ENCODE data around the gene PLCG1. TPM values are rescaled to one million over a fixed set of nuclear protein-coding genes. Genes with fewer than 3 reads are reported as not detected.

The PLCG1 gene
- total and polyA plus RNA-seq, 4 donors, result 2.0 to 30.4 (median 16.1) TPM

DNA sequence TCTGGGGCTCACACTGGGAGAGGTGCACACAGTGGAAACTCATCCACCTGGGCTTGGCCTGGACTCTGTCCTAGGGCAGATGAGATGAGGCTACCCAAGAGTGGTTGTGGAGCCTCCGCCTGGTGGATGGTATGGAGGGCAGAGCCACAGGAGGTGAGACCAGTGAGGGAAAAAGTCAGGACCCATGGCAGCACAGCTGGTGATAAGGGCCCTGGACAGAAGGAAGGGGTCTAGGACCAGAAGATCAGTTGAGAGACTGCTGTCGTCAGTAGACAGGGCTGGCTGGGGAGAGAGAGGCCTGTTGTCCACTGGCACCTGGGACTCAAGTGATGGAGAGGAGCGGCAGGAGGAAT lies 29.8 kb downstream of the PLCG1 start:
- DNase-seq (ENCODE audit: low spot score), result no peak
- H3K27ac ChIP-seq (ENCODE audit: low read depth in 1 of 2, low read length in 2 of 2), result no peak overlapping the region
- H3K27me3 ChIP-seq (ENCODE audit: control insufficient read depth in 4 of 4, insufficient read depth in 4 of 4, low read length in 3 of 4), result no peaks in the 10 kb centered on the region
- H3K9me3 ChIP-seq (ENCODE audit: control insufficient read depth in 4 of 4, low read length in 3 of 4), result no peaks in the 10 kb centered on the region
- no peak overlapping the region for H3K9ac ChIP-seq (ENCODE audit: low read depth in 1 of 2, low read length in 2 of 2)
- H3K36me3 ChIP-seq (ENCODE audit: control insufficient read depth in 4 of 4, insufficient read depth in 3 of 4, low read depth in 1 of 4, low read length in 3 of 4), result peaks cover 4 to 57% (median 20%) of the 10 kb centered on the region in 4 donors
- TF ChIP-seq JUND (IDR thresholded peaks at IDR 0.05) (no peak), EGR1 (IDR thresholded peaks at IDR 0.05; ENCODE audit: low read depth in 2 of 2) (no peak), GABPA (IDR thresholded peaks at IDR 0.05 in 1 of 2, conservative IDR thresholded peaks at IDR 0.05 in 1 of 2) (no peak), FOXA2 (IDR thresholded peaks at IDR 0.05) (no peak), SP1 (IDR thresholded peaks at IDR 0.05) (no peak), TAF1 (conservative IDR thresholded peaks at IDR 0.05) (no peak), HNF4A (conservative IDR thresholded peaks at IDR 0.05) (no peak), YY1 (IDR thresholded peaks at IDR 0.05) (no peak)
- TF ChIP-seq, protein P1, sequence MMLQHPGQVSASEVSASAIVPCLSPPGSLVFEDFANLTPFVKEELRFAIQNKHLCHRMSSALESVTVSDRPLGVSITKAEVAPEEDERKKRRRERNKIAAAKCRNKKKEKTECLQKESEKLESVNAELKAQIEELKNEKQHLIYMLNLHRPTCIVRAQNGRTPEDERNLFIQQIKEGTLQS (IDR thresholded peaks at IDR 0.05), result no peak
- TF ChIP-seq, protein P2, sequence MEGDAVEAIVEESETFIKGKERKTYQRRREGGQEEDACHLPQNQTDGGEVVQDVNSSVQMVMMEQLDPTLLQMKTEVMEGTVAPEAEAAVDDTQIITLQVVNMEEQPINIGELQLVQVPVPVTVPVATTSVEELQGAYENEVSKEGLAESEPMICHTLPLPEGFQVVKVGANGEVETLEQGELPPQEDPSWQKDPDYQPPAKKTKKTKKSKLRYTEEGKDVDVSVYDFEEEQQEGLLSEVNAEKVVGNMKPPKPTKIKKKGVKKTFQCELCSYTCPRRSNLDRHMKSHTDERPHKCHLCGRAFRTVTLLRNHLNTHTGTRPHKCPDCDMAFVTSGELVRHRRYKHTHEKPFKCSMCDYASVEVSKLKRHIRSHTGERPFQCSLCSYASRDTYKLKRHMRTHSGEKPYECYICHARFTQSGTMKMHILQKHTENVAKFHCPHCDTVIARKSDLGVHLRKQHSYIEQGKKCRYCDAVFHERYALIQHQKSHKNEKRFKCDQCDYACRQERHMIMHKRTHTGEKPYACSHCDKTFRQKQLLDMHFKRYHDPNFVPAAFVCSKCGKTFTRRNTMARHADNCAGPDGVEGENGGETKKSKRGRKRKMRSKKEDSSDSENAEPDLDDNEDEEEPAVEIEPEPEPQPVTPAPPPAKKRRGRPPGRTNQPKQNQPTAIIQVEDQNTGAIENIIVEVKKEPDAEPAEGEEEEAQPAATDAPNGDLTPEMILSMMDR (IDR thresholded peaks at IDR 0.05; ENCODE audit: low read depth, low read length, missing input control), result no peak
- WGBS, result 92% methylated on average over 3 of the region's 3 CpGs
- H3K4me1 ChIP-seq (ENCODE audit: control insufficient read depth in 4 of 4, insufficient read depth in 4 of 4, low read length in 3 of 4), result no peaks in the 10 kb centered on the region
- H3K4me3 ChIP-seq (ENCODE audit: low read depth in 1 of 3, low read length in 3 of 3), result no peak overlapping the region

DNA sequence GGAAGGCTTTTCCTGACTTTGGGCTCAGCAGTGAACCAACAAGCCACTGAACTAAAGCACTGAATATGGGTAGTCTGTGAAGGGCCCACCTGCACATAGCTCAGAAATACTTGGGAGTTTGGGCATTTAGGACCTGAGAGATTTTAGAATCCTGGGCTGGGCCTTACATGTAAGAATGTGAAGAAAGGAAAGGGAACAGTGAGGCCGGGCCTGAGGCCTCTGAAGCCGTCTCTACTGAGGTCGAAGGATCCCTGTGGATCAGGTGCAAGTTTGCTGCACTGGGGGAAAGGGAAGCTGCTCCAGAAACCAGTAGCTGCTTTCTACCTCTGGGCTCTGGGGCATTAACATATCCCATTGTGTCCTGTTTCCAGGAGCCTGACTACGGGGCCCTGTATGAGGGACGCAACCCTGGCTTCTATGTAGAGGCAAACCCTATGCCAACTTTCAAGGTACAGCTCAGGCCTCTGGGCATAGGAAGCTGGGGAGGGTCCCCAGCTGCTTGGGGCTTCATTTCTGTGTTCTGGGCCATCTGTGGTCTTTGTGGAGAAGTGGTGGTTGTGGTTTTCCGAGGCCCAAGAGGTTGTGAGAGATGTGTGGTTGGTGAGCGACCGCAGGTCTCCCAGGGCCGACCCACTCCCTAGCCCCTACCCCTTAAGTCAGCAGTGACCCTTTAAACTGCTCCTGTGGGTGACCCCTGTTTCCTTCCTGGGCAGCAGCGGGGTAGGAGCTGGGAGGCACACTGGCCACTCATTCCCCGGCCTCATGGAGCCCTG lies 30.3 kb downstream of the PLCG1 start:
- H3K9ac ChIP-seq (ENCODE audit: low read depth in 1 of 2, low read length in 2 of 2), result no peak overlapping the region
- no peaks in the 10 kb centered on the region for H3K9me3 ChIP-seq (ENCODE audit: control insufficient read depth in 4 of 4, low read length in 3 of 4)
- TF ChIP-seq FOXA2 (IDR thresholded peaks at IDR 0.05) (no peak), HNF4G (IDR thresholded peaks at IDR 0.05) (no peak), SP1 (IDR thresholded peaks at IDR 0.05) (no peak), JUND (IDR thresholded peaks at IDR 0.05) (no peak), YY1 (IDR thresholded peaks at IDR 0.05) (no peak), GABPA (IDR thresholded peaks at IDR 0.05 in 1 of 2, conservative IDR thresholded peaks at IDR 0.05 in 1 of 2) (no peak), EGR1 (IDR thresholded peaks at IDR 0.05; ENCODE audit: low read depth in 2 of 2) (no peak)
- TF ChIP-seq, protein P1 (IDR thresholded peaks at IDR 0.05), result no peak
- TF ChIP-seq, protein P2 (IDR thresholded peaks at IDR 0.05; ENCODE audit: low read depth, low read length, missing input control), result no peak
- TF ChIP-seq, protein P3, sequence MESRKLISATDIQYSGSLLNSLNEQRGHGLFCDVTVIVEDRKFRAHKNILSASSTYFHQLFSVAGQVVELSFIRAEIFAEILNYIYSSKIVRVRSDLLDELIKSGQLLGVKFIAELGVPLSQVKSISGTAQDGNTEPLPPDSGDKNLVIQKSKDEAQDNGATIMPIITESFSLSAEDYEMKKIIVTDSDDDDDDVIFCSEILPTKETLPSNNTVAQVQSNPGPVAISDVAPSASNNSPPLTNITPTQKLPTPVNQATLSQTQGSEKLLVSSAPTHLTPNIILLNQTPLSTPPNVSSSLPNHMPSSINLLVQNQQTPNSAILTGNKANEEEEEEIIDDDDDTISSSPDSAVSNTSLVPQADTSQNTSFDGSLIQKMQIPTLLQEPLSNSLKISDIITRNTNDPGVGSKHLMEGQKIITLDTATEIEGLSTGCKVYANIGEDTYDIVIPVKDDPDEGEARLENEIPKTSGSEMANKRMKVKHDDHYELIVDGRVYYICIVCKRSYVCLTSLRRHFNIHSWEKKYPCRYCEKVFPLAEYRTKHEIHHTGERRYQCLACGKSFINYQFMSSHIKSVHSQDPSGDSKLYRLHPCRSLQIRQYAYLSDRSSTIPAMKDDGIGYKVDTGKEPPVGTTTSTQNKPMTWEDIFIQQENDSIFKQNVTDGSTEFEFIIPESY (IDR thresholded peaks at IDR 0.05), result no peak
- peaks cover 4 to 59% (median 20%) of the 10 kb centered on the region in 4 donors for H3K36me3 ChIP-seq (ENCODE audit: control insufficient read depth in 4 of 4, insufficient read depth in 3 of 4, low read depth in 1 of 4, low read length in 3 of 4)
- DNase-seq (ENCODE audit: low spot score), result no peak
- no peak overlapping the region for H3K27ac ChIP-seq (ENCODE audit: low read depth in 1 of 2, low read length in 2 of 2)
- H3K4me1 ChIP-seq (ENCODE audit: control insufficient read depth in 4 of 4, insufficient read depth in 4 of 4, low read length in 3 of 4), result peaks cover 0 to 2% (median 0%) of the 10 kb centered on the region in 4 donors
- H3K4me3 ChIP-seq (ENCODE audit: low read depth in 1 of 3, low read length in 3 of 3), result no peak overlapping the region
- no peaks in the 10 kb centered on the region for H3K27me3 ChIP-seq (ENCODE audit: control insufficient read depth in 4 of 4, insufficient read depth in 4 of 4, low read length in 3 of 4)
- 84% methylated on average over 11 of the region's 11 CpGs for WGBS

Measured in liver (tissue), 9 donors.